Muscle of leg (tissue), 11 donors: ENCODE measurements around the gene CEMIP2. TPM values are rescaled to one million over a fixed set of nuclear protein-coding genes. Genes with fewer than 3 reads are reported as not detected.

Source experiments
- DNase-seq: peaks from one replicate; pipeline ENCODE4 v3.0.0; 2013
- H3K27ac ChIP-seq: one replicate; pipeline ENCODE4 v1.5.1; 2013; ENCODE audit warnings: mild to moderate bottlenecking, low read length, control low read depth
- H3K27me3 ChIP-seq: one replicate; pipeline ENCODE4 v1.6.1; 2013; ENCODE audit warnings: low read length; ENCODE audit not compliant: control insufficient read depth, insufficient read depth
- H3K36me3 ChIP-seq: one replicate; pipeline ENCODE4 v1.6.1; 2013; ENCODE audit warnings: low read length; ENCODE audit not compliant: control insufficient read depth, insufficient read depth
- H3K4me1 ChIP-seq: one replicate; pipeline ENCODE4 v1.6.1; 2013; ENCODE audit warnings: low read length; ENCODE audit not compliant: control insufficient read depth, insufficient read depth
- H3K4me3 ChIP-seq: one replicate; pipeline ENCODE4 v1.5.1; 2013; ENCODE audit warnings: low read length, control low read depth
- H3K9me3 ChIP-seq: replicated peaks from 2 replicates; pipeline ENCODE4 v1.6.1; 2013; ENCODE audit warnings: low read depth, low read length; ENCODE audit not compliant: control insufficient read depth
- WGBS: methylation state at CpG from one replicate; pipeline ENCODE4 v1.1.5; 2013; ENCODE audit warnings: missing lambda C conversion rate; ENCODE audit not compliant: insufficient coverage; 5-methylcytosine and 5-hydroxymethylcytosine counted together
- polyA plus RNA-seq, 8 donors: library from polyadenylated mRNA; unstranded; fragments of 120-200 nt; gene quantifications; one replicate each; pipeline versions ENCODE4 v1.2.1 to v1.2.3, GENCODE V29; 2013; ENCODE audit warnings: inconsistent platforms in 1 of 8, low replicate concordance in 1 of 8; ENCODE audit not compliant: insufficient read length in 8 of 8, insufficient read depth in 1 of 8
- total RNA-seq: library from RNA; stranded (reverse); fragments of 120-200 nt; gene quantifications from one replicate; pipeline ENCODE4 v1.2.4, GENCODE V29; 2013

CEMIP2 gene
- total and polyA plus RNA-seq, 9 donors: 19.9 to 44.6 (median 26.3) TPM

DNA sequence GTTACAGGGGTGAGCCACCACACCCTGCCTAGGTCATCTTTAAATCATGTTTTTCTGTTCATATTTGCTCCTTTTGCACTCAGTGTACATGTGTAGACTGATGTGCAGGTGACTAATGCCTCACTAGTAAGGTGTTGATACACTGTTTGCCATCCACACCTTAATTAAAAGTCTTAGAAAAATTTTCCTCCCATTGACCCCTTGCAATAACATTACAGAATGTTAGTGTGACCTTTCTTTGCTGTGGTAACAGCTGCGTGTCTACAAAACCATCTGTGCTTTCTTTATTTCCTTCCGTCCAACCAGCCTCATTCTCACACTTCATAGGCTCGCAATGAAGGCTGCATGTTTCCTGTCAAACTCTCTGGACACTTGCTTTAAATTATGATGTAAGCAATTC, 6.6 kb upstream of the CEMIP2 start:
- Histone ChIP-seq H3K27ac (no peak overlapping the region), H3K27me3 (no peaks in the 10 kb centered on the region), H3K9me3 (no peaks in the 10 kb centered on the region), H3K4me3 (no peak overlapping the region), H3K4me1 (peaks cover 6% of the 10 kb centered on the region), H3K36me3 (no peaks in the 10 kb centered on the region)
- 0% methylated on average over 1 of the region's 3 CpGs for WGBS
- peak; percentile 60 for DNase-seq

DNA sequence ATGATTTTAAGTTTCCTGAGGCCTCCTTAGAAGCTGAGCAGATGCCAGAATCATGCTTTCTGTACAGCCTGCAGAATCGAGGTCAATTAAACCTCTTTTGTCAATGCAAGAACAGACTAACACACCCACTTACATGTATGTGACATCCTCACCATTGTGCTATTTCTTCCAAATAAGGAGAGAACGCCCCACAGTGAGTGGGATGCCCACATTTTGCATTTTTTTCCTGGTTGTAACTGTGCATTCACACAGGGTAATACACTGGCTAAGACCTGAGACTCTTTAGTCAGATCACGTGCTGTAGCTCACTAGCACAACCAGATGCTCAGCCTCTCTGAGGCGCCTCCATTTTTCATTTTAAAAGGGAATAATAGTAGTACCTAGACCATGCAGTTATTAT, 4.4 kb upstream of the CEMIP2 start:
- Histone ChIP-seq H3K9me3 (no peaks in the 10 kb centered on the region), H3K27ac (no peak overlapping the region), H3K4me3 (no peak overlapping the region), H3K36me3 (no peaks in the 10 kb centered on the region), H3K4me1 (peaks cover 15% of the 10 kb centered on the region), H3K27me3 (no peaks in the 10 kb centered on the region)
- DNase-seq: no peak
- 78% methylated on average over 1 of the region's 4 CpGs for WGBS

DNA sequence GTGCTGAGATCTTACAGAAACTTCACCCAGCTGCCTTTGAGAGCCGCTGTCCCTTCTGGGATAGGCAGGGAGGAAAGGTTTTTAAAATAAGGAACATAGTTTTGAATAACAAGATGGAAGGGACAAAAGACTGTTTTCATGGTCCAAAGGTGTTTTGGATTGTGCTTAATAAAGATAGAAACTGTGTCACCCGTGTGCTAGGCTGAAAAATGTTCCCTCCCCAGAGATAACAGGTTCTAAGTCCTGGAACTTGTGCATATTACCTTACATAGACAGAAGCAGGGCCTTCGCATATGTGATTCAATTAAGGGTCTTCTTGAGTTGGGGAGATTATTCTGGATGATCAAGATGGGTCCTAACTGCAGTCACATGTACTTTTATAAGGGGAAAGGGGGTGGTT, 1.9 kb upstream of the CEMIP2 start:
- no peak for DNase-seq
- Histone ChIP-seq H3K27ac (peak overlapping the region; percentile 42), H3K27me3 (no peaks in the 10 kb centered on the region), H3K9me3 (no peaks in the 10 kb centered on the region), H3K36me3 (no peaks in the 10 kb centered on the region), H3K4me3 (no peak overlapping the region), H3K4me1 (peaks cover 23% of the 10 kb centered on the region)
- 50% methylated on average over 1 of the region's 3 CpGs for WGBS

DNA sequence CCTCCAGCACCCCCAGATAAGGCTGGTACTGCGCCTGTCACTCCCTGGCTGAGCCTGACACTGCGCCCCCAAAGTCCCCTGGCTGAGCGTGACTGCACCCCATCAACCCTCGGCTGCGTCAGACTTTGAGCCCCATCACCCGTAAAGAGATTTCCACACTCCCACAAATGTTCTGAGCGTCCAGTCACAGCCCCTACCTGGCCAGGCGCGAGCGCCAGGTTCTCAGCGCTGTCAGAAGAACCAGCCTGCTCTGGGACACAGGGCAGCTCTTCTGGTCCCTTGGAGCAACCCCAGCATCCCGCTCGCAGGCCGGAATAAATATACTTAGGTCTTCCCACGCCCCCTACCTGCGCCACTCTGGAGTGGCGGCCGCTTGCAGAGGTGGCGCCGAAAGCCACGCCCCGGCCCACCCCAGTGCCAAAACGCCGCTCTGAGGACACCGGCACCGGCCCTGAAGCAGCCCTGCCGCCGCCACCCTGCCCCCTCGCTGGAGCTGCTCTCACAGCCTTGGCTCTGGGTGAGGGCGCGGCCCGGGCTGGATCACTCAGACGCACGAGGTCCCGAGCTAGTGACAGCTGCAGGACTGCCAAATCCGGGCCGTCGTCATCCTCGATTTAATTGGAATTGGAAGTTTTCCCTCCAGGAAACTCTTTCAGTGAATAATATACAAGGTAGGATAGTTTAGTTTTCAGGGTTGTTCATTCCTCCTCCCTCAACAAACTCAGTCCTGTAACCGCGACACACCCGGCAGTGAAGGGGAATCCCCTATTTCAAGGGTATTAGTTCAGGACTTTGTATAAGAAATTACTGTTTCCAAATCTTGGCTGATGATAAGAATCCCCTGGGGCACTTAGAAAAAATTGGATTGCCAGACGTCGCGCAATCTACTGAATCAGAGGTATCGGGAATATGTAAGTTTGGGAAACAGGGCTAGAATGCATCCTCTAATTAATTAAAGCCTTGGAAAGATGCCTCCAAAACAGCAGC, 1.2 kb upstream of the CEMIP2 start:
- Histone ChIP-seq H3K4me1 (peaks cover 25% of the 10 kb centered on the region), H3K9me3 (no peaks in the 10 kb centered on the region), H3K4me3 (peak overlapping the region; percentile 62), H3K27me3 (no peaks in the 10 kb centered on the region), H3K36me3 (no peaks in the 10 kb centered on the region), H3K27ac (peak overlapping the region; percentile 56)
- peak; percentile 72 for DNase-seq
- 2% methylated on average over 29 of the region's 46 CpGs for WGBS

DNA sequence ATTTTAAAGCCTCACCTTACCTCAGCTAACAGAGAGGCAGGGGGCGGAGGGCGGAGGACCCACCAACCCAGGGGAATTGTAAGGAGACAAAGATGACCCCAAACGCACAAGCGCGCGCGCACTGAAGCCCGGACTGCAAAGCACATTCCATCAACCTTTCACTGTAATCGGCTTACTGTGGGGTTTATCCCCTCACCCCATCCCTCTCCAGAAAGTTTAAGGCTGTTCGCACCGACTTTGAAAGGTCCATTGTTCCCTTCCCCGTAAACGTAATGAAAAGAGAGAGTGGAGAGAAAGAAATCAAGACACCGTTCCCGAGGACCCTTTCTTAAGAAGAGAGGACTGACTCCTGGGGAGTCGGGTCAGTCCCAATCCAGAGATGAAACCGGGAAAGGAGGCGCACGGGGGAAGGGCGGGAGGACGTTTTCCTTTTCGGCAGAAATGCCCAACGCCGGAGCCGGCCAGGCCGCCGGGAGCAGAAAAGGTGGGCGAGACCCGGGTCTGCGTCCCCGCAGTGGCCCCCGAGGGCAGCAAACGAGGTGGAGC, 464 bp downstream of the CEMIP2 start:
- peak overlapping the region; percentile 95 for H3K27ac ChIP-seq
- H3K9me3 ChIP-seq: no peaks in the 10 kb centered on the region
- H3K4me3 ChIP-seq: peak overlapping the region; percentile 73
- DNase-seq: peak; percentile 50
- no peaks in the 10 kb centered on the region for H3K27me3 ChIP-seq
- H3K4me1 ChIP-seq: peaks cover 27% of the 10 kb centered on the region
- WGBS: 1% methylated on average over 16 of the region's 33 CpGs
- H3K36me3 ChIP-seq: no peaks in the 10 kb centered on the region

DNA sequence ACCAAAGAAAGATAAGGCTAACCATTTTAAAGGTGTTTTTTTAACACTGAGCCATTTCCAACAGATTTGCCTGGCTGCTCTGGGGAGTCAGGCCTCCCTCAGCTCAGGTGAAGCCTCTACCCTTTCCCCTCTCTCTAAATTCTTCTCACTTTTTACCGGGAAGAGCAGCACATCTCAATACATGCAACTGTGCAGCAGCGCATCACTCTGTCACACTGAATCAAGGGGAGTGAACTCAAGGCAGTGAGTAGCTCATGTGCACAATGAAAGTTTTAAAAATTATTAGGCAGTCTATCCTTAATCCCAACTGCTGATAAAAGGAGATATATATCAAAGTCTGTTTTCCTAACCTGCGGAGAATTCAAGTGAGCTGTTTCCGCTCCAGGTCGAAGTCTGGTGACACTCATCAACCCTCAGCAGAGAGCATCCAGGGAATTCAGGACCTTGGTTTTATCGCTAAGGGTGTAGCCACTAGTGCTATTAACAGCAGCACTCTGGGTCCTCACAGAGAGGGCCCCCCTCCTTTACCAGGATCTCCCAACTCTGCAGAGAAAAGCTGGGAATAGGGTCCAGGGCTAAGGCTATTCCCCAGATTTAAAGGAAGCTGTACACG, 1.0 kb downstream of the CEMIP2 start:
- Histone ChIP-seq H3K4me3 (peak overlapping the region; percentile 73), H3K27me3 (no peaks in the 10 kb centered on the region), H3K9me3 (no peaks in the 10 kb centered on the region), H3K4me1 (peaks cover 27% of the 10 kb centered on the region), H3K36me3 (no peaks in the 10 kb centered on the region), H3K27ac (no peak overlapping the region)
- 20% methylated on average over 2 of the region's 7 CpGs for WGBS
- no peak for DNase-seq

DNA sequence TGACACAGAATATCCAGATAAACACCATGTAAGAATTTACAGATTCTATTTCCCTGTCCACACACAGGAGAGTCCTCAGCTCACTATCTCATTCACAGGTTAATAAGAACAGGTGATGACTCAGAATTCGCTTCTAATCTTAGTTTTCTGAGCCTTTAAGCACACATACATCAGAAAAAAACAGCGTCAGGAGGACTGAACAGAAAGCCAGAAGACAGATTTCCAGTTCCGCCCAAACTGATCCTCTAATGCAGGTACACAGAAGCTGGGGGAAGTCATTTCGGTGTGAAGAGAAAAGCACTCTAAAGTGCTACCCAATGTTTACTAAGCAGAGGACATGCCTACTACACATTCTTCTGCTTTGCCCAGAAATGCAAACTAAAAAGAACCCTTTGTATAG, 1.6 kb downstream of the CEMIP2 start:
- no peak for DNase-seq
- WGBS: 40% methylated on average over 1 of the region's 4 CpGs
- no peaks in the 10 kb centered on the region for H3K27me3 ChIP-seq
- no peak overlapping the region for H3K27ac ChIP-seq
- no peaks in the 10 kb centered on the region for H3K36me3 ChIP-seq
- peak overlapping the region; percentile 73 for H3K4me3 ChIP-seq
- no peaks in the 10 kb centered on the region for H3K9me3 ChIP-seq
- peaks cover 27% of the 10 kb centered on the region for H3K4me1 ChIP-seq

DNA sequence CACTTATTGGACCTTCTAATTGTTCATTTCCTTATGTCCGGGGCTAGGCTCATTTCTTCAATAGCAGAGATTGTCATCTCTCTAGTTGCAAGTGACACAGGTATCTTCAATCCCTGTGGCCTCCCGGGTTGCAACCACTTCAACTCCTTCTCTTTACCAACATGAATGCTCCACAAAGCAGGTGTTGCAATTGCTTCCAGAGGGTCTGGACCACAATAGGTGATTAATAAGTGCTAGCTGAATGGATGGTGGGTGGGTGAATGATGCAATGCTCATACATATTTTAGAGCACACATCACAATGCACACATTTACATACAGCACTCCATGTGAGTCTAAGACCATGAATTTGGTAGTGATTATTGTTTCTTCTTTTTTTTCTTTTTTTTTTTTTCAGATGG, 2.6 kb downstream of the CEMIP2 start:
- DNase-seq: no peak
- no peak overlapping the region for H3K27ac ChIP-seq
- WGBS: 21% methylated on average over 1 of the region's 2 CpGs
- H3K27me3 ChIP-seq: no peaks in the 10 kb centered on the region
- peaks cover 27% of the 10 kb centered on the region for H3K4me1 ChIP-seq
- H3K4me3 ChIP-seq: no peak overlapping the region
- H3K36me3 ChIP-seq: no peaks in the 10 kb centered on the region
- H3K9me3 ChIP-seq: no peaks in the 10 kb centered on the region

DNA sequence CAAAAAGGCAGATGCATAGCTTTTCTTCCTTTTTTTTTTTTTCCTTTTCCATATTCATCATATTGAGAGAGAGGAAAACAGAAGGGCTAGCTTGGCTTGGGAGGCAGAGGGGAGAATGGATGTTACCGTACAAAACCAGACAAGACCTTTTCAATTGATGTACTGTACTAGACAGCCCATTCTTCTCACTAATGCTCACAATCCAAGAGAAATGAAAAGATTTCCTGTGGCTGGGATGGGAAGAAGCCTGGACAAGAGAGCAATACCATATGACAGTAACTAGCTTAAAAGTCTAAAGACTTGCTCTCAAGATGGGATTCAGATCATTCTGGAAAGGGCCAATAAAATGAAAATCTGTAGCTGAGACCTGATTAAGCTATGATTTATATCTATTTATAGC, 3.4 kb downstream of the CEMIP2 start:
- no peaks in the 10 kb centered on the region for H3K27me3 ChIP-seq
- no peaks in the 10 kb centered on the region for H3K36me3 ChIP-seq
- no peak overlapping the region for H3K4me3 ChIP-seq
- peak overlapping the region; percentile 31 for H3K27ac ChIP-seq
- H3K9me3 ChIP-seq: no peaks in the 10 kb centered on the region
- peak; percentile 54 for DNase-seq
- peaks cover 24% of the 10 kb centered on the region for H3K4me1 ChIP-seq
- WGBS: no CpG with 5 or more reads among the region's 1 CpG

DNA sequence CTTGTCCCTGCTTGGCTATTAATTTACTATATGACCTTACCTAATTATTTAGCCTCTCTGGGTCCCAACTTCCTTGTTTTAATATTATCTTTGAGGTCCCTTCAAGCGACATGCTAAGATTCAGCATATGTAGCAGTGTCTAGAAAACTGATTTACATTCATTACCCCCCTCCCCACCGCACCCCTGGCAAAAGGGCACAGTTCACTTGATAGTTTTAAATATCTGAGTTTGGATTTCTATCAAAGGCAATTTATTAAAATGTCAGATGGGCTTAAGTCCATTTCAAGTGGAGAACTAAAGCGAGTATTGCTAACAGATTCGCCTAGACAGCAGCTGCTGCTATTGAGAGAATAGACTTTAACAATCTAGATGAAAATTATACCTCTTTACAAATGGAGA, 3.9 kb downstream of the CEMIP2 start:
- Histone ChIP-seq H3K36me3 (no peaks in the 10 kb centered on the region), H3K27ac (peak overlapping the region; percentile 56), H3K4me1 (peaks cover 20% of the 10 kb centered on the region), H3K9me3 (no peaks in the 10 kb centered on the region), H3K27me3 (no peaks in the 10 kb centered on the region), H3K4me3 (no peak overlapping the region)
- WGBS: no CpG with 5 or more reads among the region's 4 CpGs
- DNase-seq: no peak
